Upper lobe of left lung (tissue), 4 donors: Measurements from ENCODE around the gene GUCD1.

Experiments
- POLR2AphosphoS5 ChIP-seq, 2 donors: sonication (generic); formaldehyde crosslinking; IDR thresholded peaks; one replicate each; pipeline ENCODE4 v1.5.1; 2017; ENCODE audit warnings: antibody characterized with exemption in 2 of 2
- TF ChIP-seq, protein P1 (sequence below), 6 experiments: fragments of 450-650 bp in 4 of 6; fragments of 200-600 bp in 2 of 6; sonication (generic) in 2 of 6; IDR thresholded peaks; one replicate each; pipeline ENCODE4 v1.5.1; 2016 to 2019; ENCODE audit warnings: antibody characterized with exemption in 6 of 6

DNA sequence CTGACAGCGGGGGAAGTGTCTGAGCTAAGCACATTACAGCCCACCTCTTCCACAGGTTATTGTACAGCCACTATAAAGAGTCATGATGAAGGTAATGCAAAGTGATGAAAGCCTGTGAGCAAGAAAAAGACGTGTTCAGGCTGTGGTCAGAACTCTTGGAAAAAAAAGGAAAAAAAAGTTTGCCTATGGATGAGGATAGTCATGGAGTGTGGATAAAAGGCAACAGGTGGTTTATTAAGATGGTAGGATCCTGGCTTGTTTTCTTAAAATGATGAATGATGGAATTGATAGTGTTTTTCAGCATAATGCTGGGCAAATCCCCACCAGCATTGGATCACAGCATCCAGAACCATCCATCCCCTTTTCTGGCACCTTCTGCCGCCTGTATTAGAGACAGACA lies 36.7 kb downstream of the GUCD1 start:
- TF ChIP-seq, protein P1, sequence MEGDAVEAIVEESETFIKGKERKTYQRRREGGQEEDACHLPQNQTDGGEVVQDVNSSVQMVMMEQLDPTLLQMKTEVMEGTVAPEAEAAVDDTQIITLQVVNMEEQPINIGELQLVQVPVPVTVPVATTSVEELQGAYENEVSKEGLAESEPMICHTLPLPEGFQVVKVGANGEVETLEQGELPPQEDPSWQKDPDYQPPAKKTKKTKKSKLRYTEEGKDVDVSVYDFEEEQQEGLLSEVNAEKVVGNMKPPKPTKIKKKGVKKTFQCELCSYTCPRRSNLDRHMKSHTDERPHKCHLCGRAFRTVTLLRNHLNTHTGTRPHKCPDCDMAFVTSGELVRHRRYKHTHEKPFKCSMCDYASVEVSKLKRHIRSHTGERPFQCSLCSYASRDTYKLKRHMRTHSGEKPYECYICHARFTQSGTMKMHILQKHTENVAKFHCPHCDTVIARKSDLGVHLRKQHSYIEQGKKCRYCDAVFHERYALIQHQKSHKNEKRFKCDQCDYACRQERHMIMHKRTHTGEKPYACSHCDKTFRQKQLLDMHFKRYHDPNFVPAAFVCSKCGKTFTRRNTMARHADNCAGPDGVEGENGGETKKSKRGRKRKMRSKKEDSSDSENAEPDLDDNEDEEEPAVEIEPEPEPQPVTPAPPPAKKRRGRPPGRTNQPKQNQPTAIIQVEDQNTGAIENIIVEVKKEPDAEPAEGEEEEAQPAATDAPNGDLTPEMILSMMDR (IDR thresholded peaks at IDR 0.05) = no peak
- TF ChIP-seq POLR2AphosphoS5 (IDR thresholded peaks at IDR 0.05) = no peak
